GM10847 (cell line): ENCODE data around the gene PGA3.
"Not testable (repeated sequence)": the region's sequence is repeated elsewhere in the genome, so short reads cannot be mapped to it uniquely, and the experiment has no call there.

ENCODE experiments used
- POLR2A ChIP-seq: IDR thresholded peaks from 2 replicates; pipeline ENCODE4 v1.6.1; 2011; ENCODE audit not compliant: insufficient read length; ENCODE audit errors: extremely low read depth

Gene PGA3

GRCh38 chr11:61194981-61195695, 8.2 kb upstream of the PGA3 start:
- TF ChIP-seq POLR2A, result no peak

- TF ChIP-seq POLR2A, result no peak
Observed at GRCh38 chr11:61195719-61196118, 7.6 kb upstream of the PGA3 start.

DNA sequence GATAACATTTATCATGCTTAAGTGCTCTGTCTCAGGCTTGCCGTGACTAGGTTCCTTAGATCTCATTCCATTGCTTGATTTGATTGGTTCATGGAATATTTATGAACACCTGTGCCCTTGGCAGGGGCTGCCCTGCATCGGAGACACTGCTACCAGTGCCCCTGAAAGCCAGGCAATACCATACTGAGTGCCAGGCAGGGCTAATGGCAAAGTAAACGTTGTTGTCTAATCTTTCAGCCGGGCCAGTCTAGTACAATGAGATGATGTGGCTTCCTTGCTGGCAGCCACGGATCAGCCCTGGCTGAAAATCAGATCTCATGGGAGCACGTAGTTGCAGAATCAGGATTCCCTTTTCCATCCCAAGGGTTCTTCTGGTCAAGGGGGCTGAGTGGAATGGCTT, 5.0 kb upstream of the PGA3 start:
- no peak for TF ChIP-seq POLR2A

DNA sequence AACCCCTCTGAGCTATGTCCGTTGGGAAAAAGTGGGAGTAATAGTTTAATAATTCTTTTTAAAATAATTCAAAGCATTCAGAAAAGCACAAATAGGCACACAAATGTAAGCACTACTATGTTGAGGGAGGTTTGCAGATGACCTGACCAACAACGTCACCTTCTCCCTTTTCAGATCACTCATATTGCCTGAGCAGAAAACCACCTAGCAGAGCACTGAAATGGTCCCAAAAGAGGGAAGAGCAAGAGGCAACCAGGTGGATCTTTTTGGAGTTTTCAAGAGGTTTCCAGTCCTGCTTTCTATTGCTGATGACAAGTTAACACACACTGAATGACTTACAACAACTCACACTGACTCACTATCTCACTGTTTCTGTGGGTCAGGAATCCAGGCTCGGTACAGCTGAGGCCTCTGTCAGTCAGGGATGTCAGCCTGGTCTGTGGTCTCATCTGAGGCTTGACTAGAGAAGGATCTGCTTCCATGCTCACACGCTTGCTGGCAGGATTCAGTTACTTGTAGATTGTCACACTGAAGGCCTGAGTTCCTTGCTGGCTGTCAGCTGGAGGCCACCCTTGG, 4.3 kb upstream of the PGA3 start:
- TF ChIP-seq POLR2A, result no peak

DNA sequence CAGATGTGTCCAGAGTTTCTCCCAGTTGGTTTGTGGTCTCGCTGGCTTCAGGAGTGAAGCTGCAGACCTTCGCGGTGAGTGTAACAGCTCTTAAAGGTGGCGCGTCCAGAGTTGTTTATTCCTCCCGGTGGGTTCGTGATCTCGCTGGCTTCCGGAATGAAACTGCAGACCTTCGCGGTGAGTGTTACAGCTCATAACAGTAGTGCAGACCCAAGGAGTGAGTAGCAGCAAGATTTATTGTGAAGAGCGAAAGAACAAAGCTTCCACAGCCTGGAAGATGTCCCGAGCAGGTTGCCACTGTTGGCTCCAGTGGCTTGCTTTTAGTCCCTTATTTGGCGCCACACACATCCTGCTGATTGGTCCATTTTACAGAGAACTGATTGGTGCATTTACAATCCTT, 1.8 kb upstream of the PGA3 start:
- no peak for TF ChIP-seq POLR2A

DNA sequence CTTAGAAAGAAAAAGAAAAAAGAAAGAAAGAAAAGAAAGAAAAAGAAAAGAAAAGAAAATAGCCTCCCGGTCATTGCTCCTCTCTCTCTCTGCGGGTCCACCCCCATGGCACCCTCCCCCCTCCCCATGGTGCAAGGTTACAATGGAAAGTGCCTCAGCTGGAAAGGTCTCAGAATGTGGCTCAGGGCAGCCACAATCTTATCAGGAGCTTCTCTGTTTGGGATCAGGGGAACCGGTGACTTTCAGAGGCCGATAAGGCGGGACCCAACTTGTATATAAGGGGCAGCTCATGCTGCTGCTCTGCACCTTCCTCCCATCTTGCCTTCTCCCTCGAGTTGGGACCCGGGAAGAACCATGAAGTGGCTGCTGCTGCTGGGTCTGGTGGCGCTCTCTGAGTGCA, 18.7 kb downstream of the PGA3 start, which contains the start of gene PGA4:
Gene PGA4 (plus strand): TSS at position 301 of the 400 bp plus-strand sequence. CDS start 54 bp downstream, at position 355.
- not testable (repeated sequence) for TF ChIP-seq POLR2A

DNA sequence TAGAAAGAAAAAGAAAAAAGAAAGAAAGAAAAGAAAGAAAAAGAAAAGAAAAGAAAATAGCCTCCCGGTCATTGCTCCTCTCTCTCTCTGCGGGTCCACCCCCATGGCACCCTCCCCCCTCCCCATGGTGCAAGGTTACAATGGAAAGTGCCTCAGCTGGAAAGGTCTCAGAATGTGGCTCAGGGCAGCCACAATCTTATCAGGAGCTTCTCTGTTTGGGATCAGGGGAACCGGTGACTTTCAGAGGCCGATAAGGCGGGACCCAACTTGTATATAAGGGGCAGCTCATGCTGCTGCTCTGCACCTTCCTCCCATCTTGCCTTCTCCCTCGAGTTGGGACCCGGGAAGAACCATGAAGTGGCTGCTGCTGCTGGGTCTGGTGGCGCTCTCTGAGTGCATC, 37.6 kb downstream of the PGA3 start, which contains the start of gene PGA5:
Gene PGA5 (plus strand): TSS at position 301 of the 400 bp plus-strand sequence. CDS start 52 bp downstream, at position 353.
- not testable (repeated sequence) for TF ChIP-seq POLR2A

DNA sequence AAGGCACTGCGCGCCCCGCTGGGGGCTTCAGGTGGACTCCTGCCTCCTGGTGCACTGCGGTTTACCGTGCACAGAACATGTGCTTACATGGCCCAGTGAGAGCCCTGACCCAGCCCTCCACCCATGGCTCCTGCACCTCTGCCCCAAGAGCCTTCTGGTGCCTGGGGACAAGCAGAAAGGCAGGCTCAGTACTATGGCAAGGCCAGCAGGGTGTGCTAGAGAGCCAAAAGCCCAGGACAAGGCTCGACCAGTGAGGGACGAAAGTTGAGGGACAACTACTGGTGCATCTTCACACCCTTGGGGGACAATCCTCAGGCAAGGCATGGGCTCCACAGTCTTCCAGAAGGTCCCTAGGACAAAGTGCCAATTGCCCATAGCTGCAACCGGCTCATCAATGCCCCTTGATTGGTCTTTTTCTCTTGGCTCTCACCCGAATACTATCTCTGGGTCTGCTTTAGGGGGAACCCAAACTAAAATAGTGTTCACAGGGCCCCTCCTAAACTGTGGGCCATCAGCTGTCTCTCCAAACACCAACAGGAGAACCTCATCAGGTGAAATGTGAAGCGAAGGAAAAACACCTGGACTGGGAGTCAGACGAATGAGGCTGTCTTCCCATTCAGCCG, 51.2 kb downstream of the PGA3 start:
- TF ChIP-seq POLR2A, result no peak

- TF ChIP-seq POLR2A, result no peak
Observed at GRCh38 chr11:61256710-61257482, 53.6 kb downstream of the PGA3 start.

- no peak for TF ChIP-seq POLR2A
Observed at GRCh38 chr11:61258546-61258945, 55.2 kb downstream of the PGA3 start.

- TF ChIP-seq POLR2A, result no peak
Observed at GRCh38 chr11:61259363-61259762, 56.0 kb downstream of the PGA3 start.
